ENCODE results near the gene BLMH.

Gene BLMH, protein sequence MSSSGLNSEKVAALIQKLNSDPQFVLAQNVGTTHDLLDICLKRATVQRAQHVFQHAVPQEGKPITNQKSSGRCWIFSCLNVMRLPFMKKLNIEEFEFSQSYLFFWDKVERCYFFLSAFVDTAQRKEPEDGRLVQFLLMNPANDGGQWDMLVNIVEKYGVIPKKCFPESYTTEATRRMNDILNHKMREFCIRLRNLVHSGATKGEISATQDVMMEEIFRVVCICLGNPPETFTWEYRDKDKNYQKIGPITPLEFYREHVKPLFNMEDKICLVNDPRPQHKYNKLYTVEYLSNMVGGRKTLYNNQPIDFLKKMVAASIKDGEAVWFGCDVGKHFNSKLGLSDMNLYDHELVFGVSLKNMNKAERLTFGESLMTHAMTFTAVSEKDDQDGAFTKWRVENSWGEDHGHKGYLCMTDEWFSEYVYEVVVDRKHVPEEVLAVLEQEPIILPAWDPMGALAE

DNA sequence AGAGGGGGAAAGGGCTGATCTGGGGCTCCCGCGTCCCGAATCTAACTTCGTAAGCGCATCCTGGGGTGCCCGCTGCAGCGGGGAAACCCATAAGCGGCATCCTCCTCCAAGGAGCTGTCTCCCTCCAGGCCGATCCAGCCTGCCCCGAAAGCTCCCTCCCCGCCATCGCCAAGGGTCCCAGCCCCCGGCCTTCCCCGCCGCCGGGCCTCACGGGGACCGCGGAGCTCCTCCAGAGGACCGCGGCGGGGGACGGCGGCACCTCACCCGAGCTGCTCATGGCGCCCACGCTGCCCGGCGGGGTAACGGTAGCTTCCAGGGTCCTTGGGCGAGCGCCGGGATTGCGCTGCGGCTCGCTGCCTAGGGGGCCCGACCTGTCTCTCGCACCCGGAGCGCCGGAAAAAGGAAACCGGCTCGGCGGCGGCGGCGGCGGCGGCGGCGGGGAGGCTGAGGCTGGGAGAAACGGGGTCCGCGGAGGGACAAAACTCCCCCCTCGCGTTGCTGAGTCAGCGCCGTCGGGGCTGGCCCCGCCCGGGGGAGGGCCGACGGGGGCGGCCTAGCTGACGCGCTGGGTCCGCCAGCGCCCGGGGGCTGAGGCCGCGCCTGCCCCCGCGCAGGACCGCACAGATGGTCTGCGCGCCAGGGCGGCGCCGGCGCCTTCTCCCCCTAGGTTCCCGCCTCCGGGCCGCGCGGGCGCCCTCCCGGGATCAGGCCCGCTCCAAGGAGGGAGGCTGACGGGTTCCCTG lies at the start of gene BLMH:
Gene BLMH, minus strand, starts transcription at position 402 of the 743 bp plus-strand sequence. Its CDS starts 125 bp downstream, at position 277.
- Histone ChIP-seq H3K27me3 (peaks cover 53% of the 10 kb centered on the region), H3K4me3 (ENCODE audit: low read depth in 1 of 2, low read length in 1 of 2) (peak within 1 kb of the TSS; percentile 64 to 76), H3K36me3 (no peaks in the 10 kb centered on the region), H3K27ac (no peak within 1 kb of the TSS), H3K4me1 (ENCODE audit: control insufficient read depth in 1 of 2, insufficient read depth in 1 of 2, low read depth in 1 of 2, low read length in 1 of 2) (peaks cover 12 to 16% of the 10 kb centered on the region in 2 experiments), H3K9me3 (no peaks in the 10 kb centered on the region)
- TF ChIP-seq, protein P1, sequence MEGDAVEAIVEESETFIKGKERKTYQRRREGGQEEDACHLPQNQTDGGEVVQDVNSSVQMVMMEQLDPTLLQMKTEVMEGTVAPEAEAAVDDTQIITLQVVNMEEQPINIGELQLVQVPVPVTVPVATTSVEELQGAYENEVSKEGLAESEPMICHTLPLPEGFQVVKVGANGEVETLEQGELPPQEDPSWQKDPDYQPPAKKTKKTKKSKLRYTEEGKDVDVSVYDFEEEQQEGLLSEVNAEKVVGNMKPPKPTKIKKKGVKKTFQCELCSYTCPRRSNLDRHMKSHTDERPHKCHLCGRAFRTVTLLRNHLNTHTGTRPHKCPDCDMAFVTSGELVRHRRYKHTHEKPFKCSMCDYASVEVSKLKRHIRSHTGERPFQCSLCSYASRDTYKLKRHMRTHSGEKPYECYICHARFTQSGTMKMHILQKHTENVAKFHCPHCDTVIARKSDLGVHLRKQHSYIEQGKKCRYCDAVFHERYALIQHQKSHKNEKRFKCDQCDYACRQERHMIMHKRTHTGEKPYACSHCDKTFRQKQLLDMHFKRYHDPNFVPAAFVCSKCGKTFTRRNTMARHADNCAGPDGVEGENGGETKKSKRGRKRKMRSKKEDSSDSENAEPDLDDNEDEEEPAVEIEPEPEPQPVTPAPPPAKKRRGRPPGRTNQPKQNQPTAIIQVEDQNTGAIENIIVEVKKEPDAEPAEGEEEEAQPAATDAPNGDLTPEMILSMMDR (IDR thresholded peaks at IDR 0.05): no peak

DNA sequence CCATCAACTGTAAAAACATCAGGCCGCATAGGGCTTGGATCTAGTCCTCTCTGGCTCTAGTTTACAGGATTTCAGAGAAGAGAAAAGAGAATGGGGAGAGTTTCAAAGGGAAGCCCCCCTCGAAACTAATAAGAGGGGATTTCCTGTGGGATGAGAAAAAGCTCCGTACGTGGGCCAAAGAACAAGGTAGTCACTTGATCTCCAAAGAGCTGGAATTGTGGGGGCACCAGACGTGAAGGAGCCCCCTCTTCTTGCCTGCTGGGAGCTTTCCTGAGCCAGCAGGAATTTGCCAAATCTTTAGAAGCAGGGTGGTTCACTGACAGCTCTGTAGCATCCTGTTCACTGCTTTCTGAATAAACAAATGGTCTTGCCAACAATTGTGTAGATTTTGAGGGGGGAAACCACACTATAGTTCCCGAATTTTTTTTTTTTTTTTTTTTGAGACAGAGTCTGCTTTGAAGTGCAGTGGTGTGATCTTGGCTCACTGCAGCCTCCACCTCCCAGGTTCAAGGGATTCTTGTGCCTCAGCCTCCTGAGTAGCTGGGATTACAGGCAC lies 49.1 kb upstream of the BLMH start:
- TF ChIP-seq, protein P1 (IDR thresholded peaks at IDR 0.05): no peak
- no peaks in the 10 kb centered on the region for H3K27me3 ChIP-seq
- no peaks in the 10 kb centered on the region for H3K36me3 ChIP-seq
- H3K27ac ChIP-seq: peak overlapping the region; percentile 86
- H3K4me1 ChIP-seq (ENCODE audit: control insufficient read depth in 1 of 2, insufficient read depth in 1 of 2, low read depth in 1 of 2, low read length in 1 of 2): peaks cover 55 to 56% of the 10 kb centered on the region in 2 experiments
- no peaks in the 10 kb centered on the region for H3K9me3 ChIP-seq
- no peak overlapping the region for H3K4me3 ChIP-seq (ENCODE audit: low read depth in 1 of 2, low read length in 1 of 2)

DNA sequence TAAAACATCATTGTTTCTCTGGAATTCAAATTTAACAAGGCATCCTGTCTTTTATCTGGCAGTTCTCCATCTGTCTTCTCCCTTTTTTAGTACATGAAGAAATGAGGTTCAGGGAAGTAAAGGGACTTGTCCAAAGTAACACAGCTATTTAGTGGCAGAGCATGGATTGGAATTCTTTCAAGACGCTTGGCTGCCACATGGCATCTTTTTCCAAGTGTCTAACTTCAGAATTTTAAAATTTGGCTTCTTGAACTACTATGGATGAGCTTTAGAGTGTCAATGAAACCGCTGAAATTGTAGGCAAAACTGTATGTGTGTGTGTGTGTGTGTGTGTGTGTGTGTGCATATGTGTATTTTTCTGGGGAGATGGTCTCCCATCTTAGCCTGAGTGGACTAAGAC lies 47.3 kb upstream of the BLMH start:
- Histone ChIP-seq H3K4me1 (ENCODE audit: control insufficient read depth in 1 of 2, insufficient read depth in 1 of 2, low read depth in 1 of 2, low read length in 1 of 2) (peaks cover 37 to 38% of the 10 kb centered on the region in 2 experiments), H3K36me3 (no peaks in the 10 kb centered on the region), H3K9me3 (no peaks in the 10 kb centered on the region), H3K27me3 (no peaks in the 10 kb centered on the region), H3K27ac (peak overlapping the region; percentile 86), H3K4me3 (ENCODE audit: low read depth in 1 of 2, low read length in 1 of 2) (no peak overlapping the region)
- TF ChIP-seq, protein P1 (IDR thresholded peaks at IDR 0.05): no peak

DNA sequence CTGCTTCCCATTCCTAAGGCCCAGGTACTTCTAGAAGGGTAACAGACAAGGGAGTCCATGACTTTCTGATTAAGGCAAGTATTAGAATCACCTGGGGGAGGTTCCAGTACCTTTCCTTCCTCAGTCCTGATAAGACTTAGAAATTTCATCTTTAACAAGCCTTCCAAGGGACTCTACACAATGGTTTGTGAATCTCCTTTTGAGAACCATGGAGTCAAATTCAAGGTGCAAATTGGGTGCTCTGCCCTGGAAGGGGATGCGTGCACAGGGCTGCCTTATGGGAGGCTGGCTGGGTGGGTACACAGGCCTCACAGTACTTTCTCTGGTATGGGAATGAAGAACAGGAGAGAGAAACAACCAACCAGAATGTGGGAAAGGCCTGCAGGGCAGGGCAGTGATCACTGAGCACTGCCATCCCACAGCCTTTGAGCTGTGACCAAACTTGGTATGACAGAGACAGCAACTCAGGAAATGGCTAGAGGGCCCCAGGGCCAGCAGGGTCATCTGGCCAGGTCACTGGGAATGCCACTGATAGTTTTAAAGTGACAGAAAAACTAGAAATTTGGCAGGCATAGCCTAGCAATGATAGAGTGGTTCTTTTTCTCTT lies 45.8 kb upstream of the BLMH start:
- no peak overlapping the region for H3K4me3 ChIP-seq (ENCODE audit: low read depth in 1 of 2, low read length in 1 of 2)
- no peaks in the 10 kb centered on the region for H3K36me3 ChIP-seq
- TF ChIP-seq, protein P1 (IDR thresholded peaks at IDR 0.05): no peak
- H3K4me1 ChIP-seq (ENCODE audit: control insufficient read depth in 1 of 2, insufficient read depth in 1 of 2, low read depth in 1 of 2, low read length in 1 of 2): peaks cover 24 to 30% of the 10 kb centered on the region in 2 experiments
- H3K9me3 ChIP-seq: no peaks in the 10 kb centered on the region
- H3K27me3 ChIP-seq: no peaks in the 10 kb centered on the region
- peak overlapping the region; percentile 86 for H3K27ac ChIP-seq
